Neural progenitor cell (in vitro differentiated cells): ENCODE results near the gene LSM14B.

ENCODE experiments used
- EZH2 ChIP-seq: fragments of 200-600 bp; sonication (generic); IDR thresholded peaks from 2 replicates; pipeline ENCODE4 v1.6.1; 2017; ENCODE audit warnings: antibody characterized with exemption, mild to moderate bottlenecking, moderate library complexity
- EZH2phosphoT487 ChIP-seq: fragments of 200-600 bp; sonication (generic); IDR thresholded peaks from 2 replicates; pipeline ENCODE4 v1.6.1; 2017; ENCODE audit warnings: antibody characterized with exemption
- TF ChIP-seq, protein P1 (sequence below): fragments of 200-600 bp; sonication (generic); IDR thresholded peaks from 2 replicates; pipeline ENCODE4 v1.5.1; 2017; ENCODE audit warnings: antibody characterized with exemption, mild to moderate bottlenecking

- TF ChIP-seq, protein P1, sequence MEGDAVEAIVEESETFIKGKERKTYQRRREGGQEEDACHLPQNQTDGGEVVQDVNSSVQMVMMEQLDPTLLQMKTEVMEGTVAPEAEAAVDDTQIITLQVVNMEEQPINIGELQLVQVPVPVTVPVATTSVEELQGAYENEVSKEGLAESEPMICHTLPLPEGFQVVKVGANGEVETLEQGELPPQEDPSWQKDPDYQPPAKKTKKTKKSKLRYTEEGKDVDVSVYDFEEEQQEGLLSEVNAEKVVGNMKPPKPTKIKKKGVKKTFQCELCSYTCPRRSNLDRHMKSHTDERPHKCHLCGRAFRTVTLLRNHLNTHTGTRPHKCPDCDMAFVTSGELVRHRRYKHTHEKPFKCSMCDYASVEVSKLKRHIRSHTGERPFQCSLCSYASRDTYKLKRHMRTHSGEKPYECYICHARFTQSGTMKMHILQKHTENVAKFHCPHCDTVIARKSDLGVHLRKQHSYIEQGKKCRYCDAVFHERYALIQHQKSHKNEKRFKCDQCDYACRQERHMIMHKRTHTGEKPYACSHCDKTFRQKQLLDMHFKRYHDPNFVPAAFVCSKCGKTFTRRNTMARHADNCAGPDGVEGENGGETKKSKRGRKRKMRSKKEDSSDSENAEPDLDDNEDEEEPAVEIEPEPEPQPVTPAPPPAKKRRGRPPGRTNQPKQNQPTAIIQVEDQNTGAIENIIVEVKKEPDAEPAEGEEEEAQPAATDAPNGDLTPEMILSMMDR, result no peak
- TF ChIP-seq EZH2 (no peak), EZH2phosphoT487 (no peak)
Observed at GRCh38 chr20:62167474-62167873, 45.2 kb downstream of the LSM14B start.
